Measurements from ENCODE around the gene LPP.

LPP gene

GRCh38 chr3:188744166-188744565, 590.2 kb downstream of the LPP start:
- no peak for DNase-seq

DNA sequence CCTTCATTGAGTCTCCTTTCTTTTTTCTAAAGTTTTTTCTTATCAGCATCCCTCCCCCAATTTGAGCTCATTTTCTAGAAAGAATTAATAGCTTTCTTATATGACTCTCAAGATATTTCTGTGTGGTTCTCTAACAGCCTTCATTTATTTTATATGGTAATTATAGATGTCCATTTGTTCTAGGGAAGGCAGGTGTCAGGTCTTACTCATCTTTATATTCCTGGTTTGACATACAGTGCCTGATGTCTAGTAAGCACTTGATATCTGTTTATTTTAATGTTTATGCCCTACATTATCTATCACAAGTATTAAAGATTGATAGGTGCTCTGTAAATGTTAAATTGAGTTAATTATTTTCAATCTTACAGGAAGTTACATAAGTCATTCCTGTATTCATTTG, 591.1 kb downstream of the LPP start:
- DNase-seq: no peak

- no peak for DNase-seq
These were observed 592.4 kb downstream of the LPP start for GRCh38 chr3:188746291-188746783.

DNA sequence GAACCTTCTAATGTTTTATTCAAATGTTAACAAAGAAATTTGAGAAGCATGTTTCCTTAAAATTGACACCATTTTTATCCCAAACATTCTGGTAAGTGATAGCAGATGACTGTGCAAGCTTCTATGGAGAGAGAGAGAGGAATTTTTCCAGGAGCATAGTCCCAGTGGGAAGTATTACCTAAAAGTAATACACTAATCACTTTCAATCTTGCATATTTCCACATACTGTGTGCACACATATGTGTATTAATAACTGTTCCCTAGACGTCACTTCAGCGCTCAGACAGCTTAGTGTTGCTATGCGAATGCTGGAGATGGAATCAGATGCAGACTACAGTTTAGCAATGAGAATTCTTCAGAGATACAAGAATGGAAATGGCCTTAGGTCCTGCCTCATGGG, 593.5 kb downstream of the LPP start:
- no peak for DNase-seq

- peak; percentile 52 for DNase-seq
These were observed 595.2 kb downstream of the LPP start for GRCh38 chr3:188749010-188749617.

GRCh38 chr3:188749830-188750229, 595.9 kb downstream of the LPP start:
- no peak for DNase-seq

- no peak for DNase-seq
These were observed 596.7 kb downstream of the LPP start for GRCh38 chr3:188750617-188751016.

DNA sequence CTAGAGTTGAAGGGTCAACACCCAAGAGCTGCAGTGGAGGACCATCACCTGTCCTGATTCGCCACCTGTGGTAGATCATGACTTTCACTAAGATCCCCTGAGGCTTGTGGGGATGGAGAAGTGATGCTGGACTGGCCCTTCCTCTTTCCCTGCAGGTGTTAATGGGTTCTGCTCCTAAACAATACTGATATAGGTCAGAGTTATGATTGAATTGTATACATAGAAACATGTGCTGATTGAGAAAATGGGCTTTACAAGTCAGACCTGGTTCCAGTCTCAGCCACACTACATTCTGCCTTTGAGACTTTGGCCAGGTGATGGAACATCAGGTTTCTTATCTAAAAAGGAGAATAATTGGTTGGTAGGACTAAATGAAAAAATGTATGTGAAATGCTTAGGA, 598.9 kb downstream of the LPP start:
- DNase-seq: no peak

- DNase-seq: no peak
These were observed 600.3 kb downstream of the LPP start for GRCh38 chr3:188754267-188754666.

DNA sequence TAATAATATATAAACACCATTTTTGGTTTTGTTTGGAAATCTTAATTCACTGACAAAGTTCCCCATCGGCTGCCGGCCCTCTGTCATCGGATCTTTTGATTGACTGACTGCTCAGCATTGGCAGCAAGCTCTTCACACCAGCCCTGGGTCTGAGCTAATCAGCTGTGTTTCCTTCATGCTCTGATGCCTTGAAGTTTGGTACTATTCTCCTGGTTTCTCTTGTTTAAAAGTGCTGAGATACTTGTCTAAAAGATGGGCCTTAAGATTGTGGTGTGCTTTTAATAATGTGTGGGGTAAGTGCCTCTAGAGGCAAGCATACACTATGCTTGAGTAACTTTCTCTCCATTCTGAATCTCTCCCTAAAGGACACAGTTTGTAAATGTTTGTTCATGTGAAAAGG, 602.3 kb downstream of the LPP start:
- DNase-seq: no peak

GRCh38 chr3:188759336-188760005, 605.5 kb downstream of the LPP start:
- DNase-seq: no peak

GRCh38 chr3:188760408-188760807, 606.5 kb downstream of the LPP start:
- no peak for DNase-seq

DNA sequence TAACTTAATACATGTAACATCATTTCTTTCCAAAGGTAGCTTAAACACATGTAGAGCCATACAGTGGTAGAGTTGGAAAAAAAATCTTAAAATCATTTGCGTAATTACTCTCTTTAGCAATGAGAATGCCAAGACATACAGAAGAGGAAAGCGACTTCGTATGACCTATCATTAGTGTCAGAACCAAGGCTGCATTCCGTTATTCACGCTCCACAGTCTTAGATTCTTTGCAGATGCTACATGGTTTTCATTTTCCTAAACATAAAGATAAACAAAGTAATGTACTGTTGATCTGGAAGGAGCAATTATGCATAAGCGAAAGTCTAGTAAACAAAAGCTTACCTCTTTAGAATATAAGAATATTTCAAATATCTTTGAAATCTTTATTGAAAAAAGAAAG, 607.5 kb downstream of the LPP start:
- DNase-seq: no peak

- DNase-seq: no peak
These were observed 608.0 kb downstream of the LPP start for GRCh38 chr3:188761964-188762363.

DNA sequence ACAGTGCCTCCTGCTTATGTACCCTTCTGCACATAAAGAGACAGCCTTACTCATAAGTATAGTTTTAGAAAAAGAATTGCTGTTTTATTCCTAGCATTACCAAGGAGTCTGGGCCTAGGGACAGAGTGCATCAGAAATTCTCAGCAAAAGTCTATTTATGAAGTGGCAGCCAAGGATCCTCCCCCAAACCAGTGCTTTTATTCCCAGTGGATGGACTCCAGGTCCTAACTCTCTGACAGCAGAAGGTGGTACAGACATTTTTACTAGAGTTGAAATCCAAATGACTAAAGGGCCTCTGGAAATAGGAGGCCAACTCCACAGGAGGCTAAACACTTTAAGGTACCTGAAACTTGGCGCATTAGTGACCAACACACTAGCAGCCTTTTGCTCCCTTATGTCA, 610.7 kb downstream of the LPP start:
- DNase-seq: no peak

- DNase-seq: no peak
These were observed 615.9 kb downstream of the LPP start for GRCh38 chr3:188769831-188770230.

- no peak for DNase-seq
These were observed 618.9 kb downstream of the LPP start for GRCh38 chr3:188772886-188773285.

DNA sequence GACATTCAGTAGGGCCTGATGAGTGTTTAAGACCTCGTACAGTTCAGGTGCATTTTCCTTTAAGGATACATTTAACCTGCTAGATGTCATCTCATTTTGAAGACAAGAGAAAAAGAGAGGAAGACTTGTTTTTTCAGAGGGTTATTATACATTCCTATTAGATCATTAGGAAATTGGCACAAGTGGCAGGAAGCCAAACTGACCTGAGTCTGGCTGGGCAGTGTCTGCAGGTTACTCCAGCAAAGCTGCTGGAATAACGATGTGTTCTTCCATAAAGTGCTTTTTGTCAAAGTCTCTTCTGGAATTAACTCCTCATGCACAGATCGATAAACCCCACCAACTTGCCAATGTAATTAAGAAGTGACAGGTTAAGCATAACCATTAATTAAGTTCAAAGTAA, 621.5 kb downstream of the LPP start:
- no peak for DNase-seq

DNA sequence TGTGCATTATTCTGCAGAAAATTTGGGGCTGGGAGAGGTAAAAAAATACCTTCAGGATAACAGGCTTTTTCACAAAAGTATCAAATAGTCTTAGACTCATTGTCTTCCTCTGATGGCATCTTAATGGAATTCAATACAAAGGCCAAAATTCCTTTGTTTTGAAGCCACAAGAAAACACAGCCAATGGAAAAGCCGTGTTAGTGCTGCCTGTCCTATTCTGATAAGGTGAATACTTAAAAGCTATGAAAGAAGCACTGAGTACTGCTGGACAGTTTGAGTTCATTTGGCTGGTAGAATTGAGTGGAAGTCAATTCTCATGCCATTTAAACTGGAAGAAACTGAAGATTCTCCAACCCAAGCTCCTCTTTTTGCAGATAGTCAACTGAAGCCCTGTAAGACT, 622.5 kb downstream of the LPP start:
- DNase-seq: no peak

GRCh38 chr3:188778091-188778852, 624.3 kb downstream of the LPP start:
- no peak for DNase-seq

DNA sequence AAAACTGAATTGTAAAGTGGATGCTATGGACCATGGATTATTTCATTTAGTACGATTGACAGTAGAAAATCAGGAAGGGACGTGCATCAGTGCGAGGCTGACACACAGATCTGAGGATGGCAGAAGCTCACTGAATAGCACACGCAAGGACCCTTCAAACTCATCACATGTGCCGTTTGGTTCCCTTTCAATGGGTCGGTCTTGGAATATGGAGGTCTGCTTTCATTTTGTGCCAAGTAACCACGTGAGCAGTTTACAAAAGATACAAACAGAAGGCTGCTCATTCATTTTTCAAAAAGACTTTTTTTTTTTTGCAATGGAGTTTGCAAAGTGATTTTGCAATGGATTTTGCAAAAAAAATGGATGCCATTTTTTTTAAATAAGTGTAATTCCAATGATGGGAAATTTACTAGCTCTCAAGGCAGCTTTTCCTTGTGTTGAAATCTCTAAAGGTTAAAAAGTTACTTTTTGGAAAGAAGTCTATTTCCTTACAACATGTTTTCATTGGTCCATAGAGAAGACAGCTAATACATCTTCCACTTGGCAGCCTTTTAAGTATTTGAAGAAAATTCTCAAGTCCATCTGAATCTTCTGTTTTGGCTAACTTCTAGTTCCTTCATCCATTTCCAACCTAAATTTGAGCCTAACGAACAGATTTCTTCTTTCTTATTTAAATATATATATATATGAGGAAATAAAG, 625.5 kb downstream of the LPP start:
- DNase-seq: no peak

DNA sequence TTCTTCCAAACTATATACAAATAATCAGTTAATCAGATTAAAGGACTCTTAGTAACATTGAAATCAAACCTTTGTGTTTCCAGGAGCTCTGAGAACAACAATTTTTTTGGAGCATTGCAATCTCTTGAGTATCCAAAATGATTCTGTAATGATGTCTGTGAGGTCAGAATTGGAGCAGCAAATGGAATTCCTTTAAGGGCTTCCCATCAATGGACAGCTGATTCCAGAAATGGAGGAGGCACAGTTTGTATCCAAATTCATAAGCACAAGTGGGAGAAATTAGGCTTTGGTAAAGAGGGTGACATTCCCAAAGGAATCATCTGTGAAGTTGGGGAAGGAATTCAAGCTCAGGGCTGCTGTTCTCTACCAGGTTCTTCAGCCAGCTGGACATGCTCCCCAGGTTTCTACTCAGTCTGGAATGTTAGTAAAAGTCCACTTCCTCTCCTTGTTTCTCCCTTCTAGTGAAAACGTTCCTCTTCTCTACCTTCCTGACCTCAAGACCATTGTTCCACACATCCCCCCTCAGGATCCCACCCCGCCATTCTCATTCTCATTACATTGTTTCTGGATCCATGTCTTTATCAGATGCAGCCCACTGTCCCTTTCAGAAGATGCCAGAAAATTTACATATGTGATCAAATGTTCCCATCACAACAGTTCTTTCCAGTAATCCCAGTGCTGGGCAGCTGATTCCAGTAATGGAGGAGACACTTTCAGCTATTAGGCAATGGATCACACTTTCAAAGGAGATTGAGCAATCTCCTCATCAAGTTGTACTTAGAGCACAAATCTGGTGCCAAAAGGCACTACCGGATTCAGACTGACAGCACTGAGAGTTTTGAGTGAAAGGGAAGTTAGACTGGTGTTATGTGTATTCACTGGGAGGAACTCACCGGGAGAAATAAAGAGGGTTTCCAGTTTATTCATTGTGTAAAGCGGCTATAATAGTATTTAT, 626.5 kb downstream of the LPP start:
- DNase-seq: no peak

Measured in stimulated activated naive CD4-positive, alpha-beta T cell treated with Interleukin-2 at 50 U/mL for 16 hours (primary cell).